ENCODE data around the gene PDS5B.

Gene PDS5B

GRCh38 chr13:32746474-32746873, 160.2 kb downstream of the PDS5B start:
- DNase-seq (ENCODE audit: low spot score), result no peak
- in situ Hi-C loops (cut with MboI; ENCODE audit: low sequenced_read_pairs, unreplicated experiment), result no loop called here
- TF ChIP-seq CTCF (IDR thresholded peaks at IDR 0.05; ENCODE audit: borderline replicate concordance, control extremely low read depth, extremely low read depth, insufficient read depth, missing control alignments), result no peak

GRCh38 chr13:32748305-32748704, 162.1 kb downstream of the PDS5B start:
- in situ Hi-C loops (cut with MboI; ENCODE audit: low sequenced_read_pairs, unreplicated experiment), result no loop called here

GRCh38 chr13:32751340-32751739, 165.1 kb downstream of the PDS5B start:
- in situ Hi-C loops (cut with MboI; ENCODE audit: low sequenced_read_pairs, unreplicated experiment), result no loop called here
- DNase-seq (ENCODE audit: low spot score), result no peak
- no peak for TF ChIP-seq CTCF (IDR thresholded peaks at IDR 0.05; ENCODE audit: borderline replicate concordance, control extremely low read depth, extremely low read depth, insufficient read depth, missing control alignments)

More at GRCh38 chr13:32748305-32748704, 162.1 kb downstream of the PDS5B start:
- TF ChIP-seq CTCF (IDR thresholded peaks at IDR 0.05; ENCODE audit: borderline replicate concordance, control extremely low read depth, extremely low read depth, insufficient read depth, missing control alignments), result no peak
- no peak for DNase-seq (ENCODE audit: low spot score)

GRCh38 chr13:32752311-32752710, 166.1 kb downstream of the PDS5B start:
- TF ChIP-seq CTCF (IDR thresholded peaks at IDR 0.05; ENCODE audit: borderline replicate concordance, control extremely low read depth, extremely low read depth, insufficient read depth, missing control alignments), result no peak
- in situ Hi-C loops (cut with MboI; ENCODE audit: low sequenced_read_pairs, unreplicated experiment), result no loop called here
- no peak for DNase-seq (ENCODE audit: low spot score)

GRCh38 chr13:32752997-32753606, 166.8 kb downstream of the PDS5B start:
- TF ChIP-seq CTCF (IDR thresholded peaks at IDR 0.05; ENCODE audit: borderline replicate concordance, control extremely low read depth, extremely low read depth, insufficient read depth, missing control alignments), result no peak
- DNase-seq (ENCODE audit: low spot score), result no peak
- in situ Hi-C loops (cut with MboI; ENCODE audit: low sequenced_read_pairs, unreplicated experiment), result no loop called here

- DNase-seq (ENCODE audit: low spot score), result no peak
- TF ChIP-seq CTCF (IDR thresholded peaks at IDR 0.05; ENCODE audit: borderline replicate concordance, control extremely low read depth, extremely low read depth, insufficient read depth, missing control alignments), result no peak
- in situ Hi-C loops (cut with MboI; ENCODE audit: low sequenced_read_pairs, unreplicated experiment), result no loop called here
Measured at GRCh38 chr13:32754179-32754578, 167.9 kb downstream of the PDS5B start.
